GM10266 (cell line): ENCODE data around the gene CDH23.
A peak's percentile ranks its signal among the peaks of the same experiment; 100 is the strongest.

Experiments
- DNase-seq: peaks from one replicate; pipeline ENCODE4 v3.0.0; 2012; ENCODE audit errors: extremely low spot score
- CTCF ChIP-seq: IDR thresholded peaks from 2 replicates; pipeline ENCODE4 v1.5.1; 2012; ENCODE audit warnings: mild to moderate bottlenecking, low read depth; ENCODE audit not compliant: control insufficient read depth, insufficient read depth; ENCODE audit errors: missing control alignments

CDH23 gene

GRCh38 chr10:71543608-71544170 is 147.0 kb downstream of the CDH23 start:
- DNase-seq, result no peak
- no peak for TF ChIP-seq CTCF

- DNase-seq, result no peak
- no peak for TF ChIP-seq CTCF
Observed at GRCh38 chr10:71545001-71545400, 148.3 kb downstream of the CDH23 start.

GRCh38 chr10:71546220-71546619 is 149.5 kb downstream of the CDH23 start:
- no peak for DNase-seq
- TF ChIP-seq CTCF, result no peak

- no peak for DNase-seq
- no peak for TF ChIP-seq CTCF
Observed at GRCh38 chr10:71547312-71547711, 150.6 kb downstream of the CDH23 start.

- TF ChIP-seq CTCF, result peak; percentile 38
- peak; percentile 27 for DNase-seq
Observed at GRCh38 chr10:71547876-71548846, 151.4 kb downstream of the CDH23 start.

- no peak for TF ChIP-seq CTCF
- no peak for DNase-seq
Observed at GRCh38 chr10:71549766-71550533, 153.2 kb downstream of the CDH23 start.
